HG03442 (cell line): ENCODE measurements around the gene WDR45.
A peak's percentile ranks its signal among the peaks of the same experiment; 100 is the strongest.
"Not testable (repeated sequence)": the region's sequence is repeated elsewhere in the genome, so short reads cannot be mapped to it uniquely, and the experiment has no call there.

Source experiments
- ATAC-seq: cut with Tn5 transposase; IDR thresholded peaks from one replicate; pipeline ENCODE4 v1.9.1; 2021; ENCODE audit warnings: mild to moderate bottlenecking, moderate library complexity; ENCODE audit not compliant: unreplicated experiment

Gene WDR45

DNA sequence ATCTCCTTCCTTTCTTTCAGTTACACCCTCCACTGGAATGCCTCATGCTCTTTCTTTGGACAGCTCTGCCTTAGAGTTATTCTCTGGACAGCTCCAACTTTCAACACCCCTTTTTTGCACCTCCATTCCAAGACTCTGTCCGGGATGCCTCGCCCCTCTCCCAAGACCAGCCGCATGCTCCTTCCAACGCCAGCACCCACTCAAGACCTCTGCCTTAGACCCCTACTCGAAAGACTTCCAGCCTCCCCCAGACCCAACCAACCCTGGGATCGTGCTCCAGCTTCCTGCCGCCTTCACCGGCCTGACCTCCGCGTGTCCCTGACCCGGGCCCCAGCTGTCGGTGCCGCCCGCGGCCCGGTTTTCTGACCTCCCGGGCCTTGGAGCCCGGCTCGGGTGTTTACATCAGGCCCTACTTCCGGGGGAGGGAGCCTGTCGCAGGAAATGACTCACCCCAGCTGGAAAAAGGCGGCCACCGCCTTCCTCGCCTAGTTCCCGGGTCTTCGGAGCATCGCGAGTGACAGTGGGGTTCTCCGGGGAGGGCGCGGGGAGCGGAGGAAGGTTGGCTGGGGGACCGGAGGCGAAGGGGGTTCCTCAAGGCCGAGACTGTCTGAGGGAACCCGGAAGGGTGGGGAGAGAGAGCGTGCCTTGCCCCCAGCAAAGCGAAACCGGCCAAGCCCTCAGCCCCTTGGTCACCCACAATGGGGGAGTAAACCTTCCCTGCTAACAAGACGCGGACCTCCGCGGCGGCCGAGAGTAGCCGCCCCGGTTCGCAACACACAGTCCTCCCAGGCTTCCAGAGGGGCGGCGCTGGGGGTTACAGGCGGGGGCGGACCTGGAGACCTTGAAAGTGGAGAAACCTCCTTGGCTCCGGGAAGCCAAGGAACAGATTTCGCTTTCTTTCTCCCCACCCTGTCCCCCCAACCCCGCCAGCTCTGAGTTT, at the start of gene WDR45:
Gene WDR45, minus strand, starts transcription at position 399 of the 940 bp plus-strand sequence. CDS start 1,792 bp downstream, outside the sequence.
- peak; percentile 69 for ATAC-seq

DNA sequence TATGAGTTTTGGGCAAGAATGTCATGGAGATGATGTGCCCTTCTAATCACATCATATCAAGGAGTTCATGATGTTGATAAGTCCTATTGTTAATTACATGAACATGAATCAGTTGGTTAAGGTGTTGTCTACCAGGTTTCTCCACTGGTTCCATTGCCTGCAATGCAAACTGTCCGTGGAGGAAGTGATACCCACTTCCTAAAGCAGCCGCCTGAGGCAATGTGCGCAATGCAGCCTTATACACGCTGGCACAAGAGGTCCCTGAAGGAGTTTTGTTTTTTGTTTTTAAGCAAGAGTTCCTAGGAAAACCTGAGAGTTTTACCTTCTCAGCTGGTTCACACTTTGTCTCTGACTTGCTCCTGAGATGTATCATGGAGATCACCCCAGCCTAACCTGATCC, 49.7 kb upstream of the WDR45 start:
- ATAC-seq: no peak

DNA sequence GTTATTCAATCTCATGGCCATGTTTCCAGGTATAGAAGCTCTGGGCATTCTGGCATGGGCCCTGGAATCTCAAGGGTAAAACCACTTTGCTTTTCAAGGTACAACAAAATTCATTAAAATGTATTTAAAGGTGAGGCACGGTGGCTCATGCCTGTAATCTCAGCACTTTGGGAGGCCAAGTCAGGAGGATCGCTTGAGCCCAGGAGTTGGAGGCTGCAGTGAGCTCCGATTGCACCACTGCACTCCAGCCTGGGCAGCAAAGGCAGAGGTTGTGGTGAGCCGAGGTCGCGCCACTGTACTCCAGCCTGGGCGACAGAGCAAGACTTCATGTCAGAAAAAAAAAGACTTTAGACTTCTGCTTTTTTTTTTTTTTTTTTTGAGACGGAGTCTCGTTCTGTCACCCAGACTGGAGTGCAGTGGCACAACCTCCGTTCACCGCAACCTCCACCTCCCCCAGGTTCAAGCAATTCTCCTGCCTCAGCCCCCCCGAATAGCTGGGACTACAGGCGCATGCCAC, 48.1 kb upstream of the WDR45 start:
- ATAC-seq: not testable (repeated sequence)

DNA sequence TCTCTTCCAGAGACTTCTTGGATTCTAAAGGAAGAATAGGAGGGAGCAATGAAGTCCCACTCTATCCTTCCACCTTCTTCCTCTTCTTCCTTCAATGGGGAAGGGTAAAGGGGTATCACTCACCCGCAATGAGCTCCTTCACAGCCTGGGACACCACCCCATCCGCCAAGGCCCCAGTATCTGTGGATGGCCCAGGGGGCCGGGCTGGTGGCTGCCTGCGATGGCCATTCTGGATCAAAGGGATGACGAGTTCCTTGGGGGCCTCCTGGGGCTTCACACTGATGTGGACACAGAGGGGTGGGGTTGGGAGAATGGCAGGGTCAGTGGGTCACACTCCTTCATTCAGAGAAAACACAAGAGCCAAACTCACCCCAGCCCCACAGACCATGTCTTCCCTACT, 42.8 kb upstream of the WDR45 start:
- ATAC-seq: no peak

DNA sequence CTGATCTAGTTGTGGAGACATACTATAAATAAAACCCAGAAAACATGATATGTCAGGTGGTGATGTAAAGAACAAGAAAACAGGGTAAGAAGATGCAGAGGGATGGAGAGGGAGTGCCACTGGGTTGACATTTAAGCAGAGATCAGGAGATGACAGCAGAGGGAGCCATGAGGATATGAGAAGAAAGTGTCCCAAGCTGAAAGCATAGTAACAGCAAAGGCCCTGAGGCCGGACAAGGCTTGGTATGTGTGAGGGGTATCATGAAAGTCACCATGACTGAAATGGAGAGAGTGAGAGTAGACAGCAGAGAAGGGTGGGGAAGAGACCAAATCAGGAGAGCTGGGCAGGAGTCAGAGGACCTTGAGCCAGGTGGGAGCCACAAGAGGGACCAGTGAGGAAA, 40.4 kb upstream of the WDR45 start:
- no peak for ATAC-seq

DNA sequence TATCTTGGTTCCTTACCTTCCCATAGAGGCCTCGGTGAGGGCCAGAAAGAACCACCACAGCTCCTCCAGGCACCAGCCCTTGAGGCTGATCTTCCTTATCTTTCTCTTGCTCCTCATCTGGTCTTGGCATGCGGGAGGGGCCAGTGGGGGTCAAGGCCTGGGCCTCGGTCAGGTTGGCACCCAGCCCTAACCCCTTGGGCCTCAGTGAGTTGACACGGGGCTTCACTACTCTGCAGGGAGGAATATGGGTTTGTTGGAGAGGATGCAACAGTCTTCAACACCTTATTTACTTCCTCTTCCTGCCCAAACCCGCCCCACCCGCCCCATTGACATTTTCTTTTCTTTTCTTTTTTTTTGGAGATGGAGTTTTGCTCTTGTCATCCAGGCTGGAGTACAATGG, 37.9 kb upstream of the WDR45 start:
- ATAC-seq: no peak

DNA sequence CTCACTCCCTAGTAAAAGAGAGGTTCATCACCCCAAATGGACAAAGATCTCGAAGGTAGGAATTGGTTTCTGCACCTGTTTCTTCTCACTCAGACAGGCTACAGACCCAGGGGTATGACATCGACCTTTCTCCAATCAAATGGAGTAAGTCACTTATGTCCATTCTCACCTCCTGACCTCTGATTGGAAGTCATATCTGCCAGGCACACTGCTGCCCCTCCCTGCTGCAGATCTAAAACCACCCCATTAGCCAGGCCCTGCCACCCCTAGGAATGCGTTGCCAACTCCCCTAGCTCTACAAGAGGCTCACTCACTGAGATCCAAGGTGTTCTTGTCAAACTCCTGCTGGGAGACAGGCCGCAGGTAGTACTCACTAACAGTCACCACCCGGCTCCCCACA, 37.0 kb upstream of the WDR45 start:
- ATAC-seq: no peak

DNA sequence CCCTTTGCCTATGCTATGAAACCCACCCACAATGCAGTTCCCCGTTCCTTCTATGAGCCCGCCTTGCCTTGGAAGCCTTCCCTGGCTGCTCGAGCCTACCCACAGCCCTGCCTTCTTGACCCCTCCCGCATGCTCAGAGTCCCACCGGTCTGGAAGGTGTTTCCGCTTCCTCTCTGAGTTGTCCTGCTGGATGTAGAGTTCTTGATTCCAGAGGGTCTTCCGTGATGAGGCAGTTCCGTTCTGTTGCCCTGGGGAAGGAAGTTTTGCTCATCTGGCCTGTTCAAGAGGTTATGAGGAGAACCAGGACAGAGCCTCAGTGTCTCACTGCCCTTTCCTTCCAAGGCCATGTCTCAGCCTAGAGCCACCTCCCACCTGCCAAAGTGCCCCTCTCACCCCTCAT, 36.4 kb upstream of the WDR45 start:
- no peak for ATAC-seq

GRCh38 chrX:49111791-49112190, 32.1 kb upstream of the WDR45 start:
- ATAC-seq: no peak

- ATAC-seq: no peak
Measured at GRCh38 chrX:49110417-49110816, 30.7 kb upstream of the WDR45 start.

- ATAC-seq: no peak
Measured at GRCh38 chrX:49108641-49109040, 29.0 kb upstream of the WDR45 start.

DNA sequence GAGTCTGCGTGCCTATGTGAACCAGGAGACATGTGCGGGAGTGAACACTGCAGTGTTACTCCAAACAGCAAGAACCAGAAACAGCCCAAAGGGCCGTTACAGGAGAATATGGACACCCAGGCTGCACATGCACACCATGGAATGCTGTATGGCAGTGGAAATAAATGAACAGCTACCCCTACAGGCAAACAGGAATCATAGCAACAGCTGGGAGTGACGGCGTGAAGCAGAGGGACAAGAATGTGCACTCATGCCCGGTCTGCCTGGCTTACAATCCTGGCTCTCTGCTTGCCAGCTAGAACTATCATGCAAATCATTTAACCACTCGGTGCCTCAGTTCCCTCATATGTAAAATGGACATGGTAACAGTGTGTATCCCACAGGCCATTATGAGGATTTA, 27.2 kb upstream of the WDR45 start:
- ATAC-seq: no peak

- no peak for ATAC-seq
Measured at GRCh38 chrX:49106296-49106695, 26.6 kb upstream of the WDR45 start.

DNA sequence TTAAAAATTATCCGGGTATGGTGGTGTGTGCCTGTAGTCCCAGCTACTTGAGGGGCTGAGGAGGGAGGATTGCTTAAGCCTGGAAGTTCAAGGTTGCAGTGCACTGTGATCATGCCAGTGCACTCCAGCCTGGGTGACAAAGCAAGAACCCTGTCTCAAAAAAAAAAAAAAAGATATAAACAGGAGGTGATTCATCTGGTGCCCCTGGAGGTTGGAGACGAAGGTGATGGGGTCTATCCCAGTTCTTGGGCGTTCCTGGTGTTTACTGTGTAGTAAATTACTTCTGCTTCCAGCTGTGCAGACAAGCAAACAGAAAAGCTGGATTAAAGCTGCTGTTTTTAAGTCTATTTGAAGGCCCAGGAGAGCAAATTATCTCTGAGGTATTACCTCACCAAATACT, 23.9 kb upstream of the WDR45 start:
- ATAC-seq: no peak

- ATAC-seq: no peak
Measured at GRCh38 chrX:49102190-49102589, 22.5 kb upstream of the WDR45 start.

GRCh38 chrX:49101629-49101984, 21.9 kb upstream of the WDR45 start:
- no peak for ATAC-seq

GRCh38 chrX:49100704-49101628, 21.3 kb upstream of the WDR45 start:
- ATAC-seq: peak; percentile 97

DNA sequence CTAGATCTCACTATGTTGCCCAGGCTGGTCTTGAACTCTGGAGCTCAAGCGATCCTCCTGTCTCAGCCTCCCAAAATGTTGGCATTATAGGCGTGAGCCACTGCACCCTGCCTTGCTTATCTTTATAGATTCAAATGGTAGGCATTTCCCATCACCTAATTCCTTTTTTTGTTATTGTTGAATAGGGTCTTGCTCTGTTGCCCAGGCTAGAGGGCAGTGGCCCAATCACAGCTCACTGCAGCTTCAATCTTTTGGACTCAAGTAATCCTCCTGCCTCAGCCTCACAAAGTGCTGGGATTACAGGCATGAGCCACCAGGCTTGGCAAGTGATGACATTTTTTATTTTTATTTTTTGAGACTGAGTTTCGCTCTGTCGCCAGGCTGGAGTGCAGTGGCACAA, 16.7 kb upstream of the WDR45 start:
- no peak for ATAC-seq

DNA sequence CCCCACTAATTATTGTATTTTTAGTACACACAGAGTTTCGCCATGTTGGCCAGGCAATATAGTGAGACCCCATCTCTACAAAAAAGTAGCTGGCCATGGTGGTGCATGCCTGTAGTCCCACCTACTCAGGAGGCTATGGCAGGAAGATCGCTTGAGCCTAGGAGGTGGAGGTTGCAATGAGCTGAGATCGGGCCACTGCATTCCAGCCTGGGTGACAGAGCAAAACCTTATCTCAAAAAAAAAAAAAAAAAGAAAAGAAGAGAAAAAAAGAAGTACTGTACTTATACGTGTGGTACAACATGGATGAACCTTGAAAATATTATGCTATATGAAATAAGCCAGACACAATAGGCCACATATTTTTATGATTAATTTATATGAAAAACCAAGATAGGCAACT, 9.9 kb upstream of the WDR45 start:
- ATAC-seq: no peak

DNA sequence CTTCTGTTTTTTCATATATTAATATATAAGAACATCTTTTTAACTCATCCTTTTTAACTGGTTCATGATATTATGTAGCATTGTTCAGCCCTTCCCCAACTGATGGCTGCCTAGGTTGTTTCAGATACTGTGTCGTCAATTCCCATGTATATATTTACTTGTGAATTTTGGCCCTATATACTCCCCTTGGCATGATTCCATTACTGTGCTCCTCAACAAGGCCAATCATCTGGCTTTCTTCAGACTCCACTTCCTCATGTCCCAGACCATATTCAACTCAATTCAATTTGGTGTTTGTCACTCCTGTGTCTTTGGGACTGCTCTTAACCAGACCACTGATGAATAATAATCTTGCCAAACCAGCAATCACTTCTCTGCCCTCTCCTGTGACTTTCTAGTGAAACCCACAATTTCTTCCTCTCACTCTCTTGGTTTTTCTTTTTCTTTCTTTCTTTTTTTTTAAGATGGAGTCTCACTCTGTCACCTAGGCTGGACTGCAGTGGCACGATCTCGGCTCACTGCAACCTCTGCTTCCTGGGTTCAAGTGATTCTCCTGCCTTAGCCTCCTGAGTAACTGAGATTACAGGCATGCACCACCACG, 2.7 kb upstream of the WDR45 start:
- no peak for ATAC-seq

GRCh38 chrX:49077941-49078340, 1.7 kb downstream of the WDR45 start:
- ATAC-seq: no peak
